Endothelial cell of umbilical vein (primary cell): ENCODE measurements around the gene SNX18. TPM values are rescaled to one million over a fixed set of nuclear protein-coding genes. Genes with fewer than 3 reads are reported as not detected.

Experiments
- BruUV-seq: library from RNA; stranded (reverse); fragments of 400-500 nt; replicated peaks from 2 replicates; lab custom pipeline; 2021; lab: Mats Ljungman, UMichigan
- CTCF ChIA-PET: fragments of 300-600, 350-600 bp; sonication (Branson Sonifier 250); formaldehyde crosslinking; loops from one replicate; lab custom pipeline; 2021; ENCODE audit warnings: antibody characterized with exemption, inconsistent platforms; lab: Charles Lee
- POLR2A ChIA-PET: fragments of 300-600, 350-600 bp; sonication (Branson Sonifier 250); formaldehyde crosslinking; loops from one replicate; lab custom pipeline; 2021; ENCODE audit warnings: antibody characterized with exemption, inconsistent platforms; lab: Charles Lee
- DNase-seq: peaks from one replicate; pipeline ENCODE4 v3.0.0-alpha.2; 2011; ENCODE audit warnings: low read depth, low spot score
- FAIRE-seq: peaks from 2 replicates; lab custom pipeline; 2011; peaks lifted over from hg19 to GRCh38; lab: Jason Lieb, UNC
- H2AFZ ChIP-seq: 2 replicates; pipeline ENCODE4 v1.6.0; 2012; ENCODE audit warnings: low read depth, low read length, control low read depth, inconsistent platforms
- H3K27ac ChIP-seq: 2 replicates; pipeline ENCODE4 v1.5.1; 2011; ENCODE audit warnings: low read depth, mild to moderate bottlenecking, control low read depth, low read length, moderate library complexity; ENCODE audit not compliant: insufficient read depth
- H3K27me3 ChIP-seq, 2 experiments: 2 replicates each; pipeline versions ENCODE4 v1.6.0 to v1.6.1; 2011; ENCODE audit warnings: low read length in 2 of 2, mixed read lengths in 1 of 2; ENCODE audit not compliant: control insufficient read depth in 2 of 2, insufficient read depth in 2 of 2
- H3K36me3 ChIP-seq, 2 experiments: 2 replicates in 1 of 2; 3 replicates in 1 of 2; pipeline ENCODE4 v1.5.1; 2011; ENCODE audit warnings: low read length in 2 of 2, mild to moderate bottlenecking in 1 of 2, moderate library complexity in 1 of 2; ENCODE audit not compliant: control insufficient read depth in 2 of 2, insufficient read depth in 2 of 2; ENCODE audit errors: extremely low read depth in 1 of 2
- H3K4me1 ChIP-seq: 3 replicates; pipeline ENCODE4 v1.5.1; 2011; ENCODE audit warnings: mild to moderate bottlenecking, low read length; ENCODE audit not compliant: control insufficient read depth, insufficient read depth; ENCODE audit errors: extremely low read depth
- H3K4me2 ChIP-seq: 2 replicates; pipeline ENCODE4 v1.6.1; 2011; ENCODE audit warnings: low read length, control low read depth, mixed read lengths; ENCODE audit not compliant: insufficient read depth
- H3K4me3 ChIP-seq, 3 experiments: fragments of 200-600 bp in 1 of 3; sonication (generic), shearing (Covaris generic) in 1 of 3; replicated peaks in 1 of 3; 2 replicates each; pipeline ENCODE4 v1.5.1; 2011 to 2016; ENCODE audit warnings: control low read depth in 3 of 3, low read length in 3 of 3, mild to moderate bottlenecking in 2 of 3, inconsistent platforms in 1 of 3, low read depth in 1 of 3, moderate library complexity in 1 of 3; ENCODE audit not compliant: insufficient read depth in 1 of 3
- H3K79me2 ChIP-seq: 2 replicates; pipeline ENCODE4 v1.6.0; 2012; ENCODE audit warnings: low read length, inconsistent platforms; ENCODE audit not compliant: control insufficient read depth, insufficient read depth
- H3K9ac ChIP-seq: replicated peaks from 2 replicates; pipeline ENCODE3; 2011; ENCODE audit warnings: low read length, control low read depth; ENCODE audit not compliant: insufficient read depth; ENCODE audit errors: extremely low read depth
- H3K9me1 ChIP-seq: replicated peaks from 3 replicates; pipeline ENCODE4 v1.6.0; 2011; ENCODE audit warnings: mild to moderate bottlenecking, low read length; ENCODE audit not compliant: control insufficient read depth, insufficient read depth; ENCODE audit errors: extremely low read depth
- H3K9me3 ChIP-seq: replicated peaks from 2 replicates; pipeline ENCODE4 v1.5.1; 2012; ENCODE audit warnings: low read length, inconsistent platforms; ENCODE audit not compliant: control insufficient read depth, insufficient read depth
- H4K20me1 ChIP-seq: replicated peaks from 2 replicates; pipeline ENCODE3; 2011; ENCODE audit warnings: mild to moderate bottlenecking, low read length; ENCODE audit not compliant: control insufficient read depth, insufficient read depth; ENCODE audit errors: extremely low read depth
- EZH2 ChIP-seq: IDR thresholded peaks from 2 replicates; pipeline ENCODE4 v1.6.1; 2012; ENCODE audit warnings: borderline replicate concordance, low read depth, mild to moderate bottlenecking, moderate library complexity, low read length, inconsistent platforms; ENCODE audit not compliant: severe bottlenecking
- FOS ChIP-seq: IDR thresholded peaks from 2 replicates; pipeline ENCODE4 v1.6.1; 2011; ENCODE audit warnings: mild to moderate bottlenecking, low read length, moderate library complexity, borderline replicate concordance; ENCODE audit not compliant: insufficient read depth
- JUN ChIP-seq: IDR thresholded peaks from 2 replicates; pipeline ENCODE4 v1.6.1; 2011; ENCODE audit warnings: borderline replicate concordance, low read depth; ENCODE audit not compliant: insufficient read length, insufficient read depth
- MYC ChIP-seq: IDR thresholded peaks from one replicate; pipeline ENCODE4 v1.6.1; 2011; ENCODE audit warnings: mild to moderate bottlenecking, low read depth, low read length
- POLR2A ChIP-seq: IDR thresholded peaks from 2 replicates; pipeline ENCODE4 v1.6.1; 2012; ENCODE audit warnings: low read depth, mild to moderate bottlenecking, control low read depth, low read length
- dilution Hi-C: fragments of 300-500 bp; cut with MboI; formaldehyde crosslinking; loops from one replicate; pipeline ENCODE4 v1.15.0; 2019; ENCODE audit warnings: low sequenced_read_pairs; ENCODE audit not compliant: extremely low pct_ligation_motif_present
- intact Hi-C: fragments of 100-400 bp; cut with micrococcal nuclease; formaldehyde crosslinking; loops from one replicate; pipeline ENCODE4 v1.10.0; 2022
- polyA plus RNA-seq, 4 experiments: library from polyadenylated mRNA; depleted of rRNA in 3 of 4; stranded (reverse) in 3 of 4; unstranded in 1 of 4; fragments of >200 nt; gene quantifications; 2 replicates each; pipeline versions ENCODE4 v1.2.1 to v1.2.3, GENCODE V29; 2011 to 2012; ENCODE audit warnings: missing spikeins in 1 of 4
- total RNA-seq: library from RNA; stranded (reverse); gene quantifications from 2 replicates; pipeline ENCODE4 v1.2.3, GENCODE V29; 2021
- TF ChIP-seq, protein P1 (sequence below), 2 donors: IDR thresholded peaks; 1 replicate in 1 of 2; 2 replicates in 1 of 2; pipeline ENCODE4 v1.5.1; 2011; ENCODE audit warnings: low read length in 2 of 2, mild to moderate bottlenecking in 2 of 2, moderate library complexity in 2 of 2, control low read depth in 1 of 2, inconsistent platforms in 1 of 2, low read depth in 1 of 2; ENCODE audit not compliant: insufficient read depth in 1 of 2; ENCODE audit errors: extremely low read depth in 1 of 2

SNX18 gene
- total and polyA plus RNA-seq, 2 donors (not counting 3 experiments of a cell fraction or from before 2014, with no cell fraction given): 11.8 to 25.3 TPM

GRCh38 chr5:54534191-54535004 is 16.8 kb downstream of the SNX18 start:
- TSS peak; percentile 40 for BruUV-seq
- FAIRE-seq: no peak

More at GRCh38 chr5:54534191-54535004, 16.8 kb downstream of the SNX18 start:
- peak overlapping the region; percentile 25 for H3K9ac ChIP-seq
- peak overlapping the region; percentile 36 for H3K27ac ChIP-seq
- H3K27me3 ChIP-seq: no peaks in the 10 kb centered on the region
- no peak for DNase-seq
- dilution Hi-C loops (no loop called here), intact Hi-C loops (no loop called here)
- no peak overlapping the region for H3K4me2 ChIP-seq
- ChIA-PET CTCF (interaction anchor here (1.0 to 2.4 kb wide), 2 partner anchors 311 to 333 kb away, joined by 4 to 8 read pairs; no protein-coding TSS in a partner anchor), POLR2A (interaction anchor here (0.7 kb wide), 1 partner anchor 333 kb away, joined by 3 read pairs; no protein-coding TSS in a partner anchor)
- no peaks in the 10 kb centered on the region for H3K36me3 ChIP-seq
- TF ChIP-seq POLR2A: no peak
- TF ChIP-seq JUN: no peak
- no peak for TF ChIP-seq MYC
- no peak for TF ChIP-seq EZH2
- TF ChIP-seq, protein P1, sequence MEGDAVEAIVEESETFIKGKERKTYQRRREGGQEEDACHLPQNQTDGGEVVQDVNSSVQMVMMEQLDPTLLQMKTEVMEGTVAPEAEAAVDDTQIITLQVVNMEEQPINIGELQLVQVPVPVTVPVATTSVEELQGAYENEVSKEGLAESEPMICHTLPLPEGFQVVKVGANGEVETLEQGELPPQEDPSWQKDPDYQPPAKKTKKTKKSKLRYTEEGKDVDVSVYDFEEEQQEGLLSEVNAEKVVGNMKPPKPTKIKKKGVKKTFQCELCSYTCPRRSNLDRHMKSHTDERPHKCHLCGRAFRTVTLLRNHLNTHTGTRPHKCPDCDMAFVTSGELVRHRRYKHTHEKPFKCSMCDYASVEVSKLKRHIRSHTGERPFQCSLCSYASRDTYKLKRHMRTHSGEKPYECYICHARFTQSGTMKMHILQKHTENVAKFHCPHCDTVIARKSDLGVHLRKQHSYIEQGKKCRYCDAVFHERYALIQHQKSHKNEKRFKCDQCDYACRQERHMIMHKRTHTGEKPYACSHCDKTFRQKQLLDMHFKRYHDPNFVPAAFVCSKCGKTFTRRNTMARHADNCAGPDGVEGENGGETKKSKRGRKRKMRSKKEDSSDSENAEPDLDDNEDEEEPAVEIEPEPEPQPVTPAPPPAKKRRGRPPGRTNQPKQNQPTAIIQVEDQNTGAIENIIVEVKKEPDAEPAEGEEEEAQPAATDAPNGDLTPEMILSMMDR (IDR thresholded peaks at IDR 0.05; ENCODE audit: extremely low read depth in 1 of 2, insufficient read depth in 1 of 2, low read depth in 1 of 2, low read length in 2 of 2): no peak
- TF ChIP-seq FOS: no peak
- peaks cover 33% of the 10 kb centered on the region for H3K4me1 ChIP-seq
- peaks cover 48% of the 10 kb centered on the region for H3K79me2 ChIP-seq
- no peaks in the 10 kb centered on the region for H4K20me1 ChIP-seq
- no peak overlapping the region for H3K4me3 ChIP-seq
- no peaks in the 10 kb centered on the region for H3K9me1 ChIP-seq
- H3K9me3 ChIP-seq: no peaks in the 10 kb centered on the region
- peak overlapping the region; percentile 24 for H2AFZ ChIP-seq
